AG08396 (cell line): ENCODE results near the gene SMG7.
"Not testable (repeated sequence)": the region's sequence is repeated elsewhere in the genome, so short reads cannot be mapped to it uniquely, and the experiment has no call there.

ENCODE experiments used
- DNase-seq: peaks from one replicate; pipeline ENCODE4 v3.0.0; 2012; ENCODE audit warnings: low spot score, mixed read lengths

SMG7 gene

GRCh38 chr1:183472488-183473216 lies at the start of gene SMG7:
SMG7 (plus strand) TSS chr1:183472499; CDS start chr1:183472621, 122 bp downstream.
- peak; percentile 48 for DNase-seq

GRCh38 chr1:183423541-183423940 lies 48.8 kb upstream of the SMG7 start:
- no peak for DNase-seq

- DNase-seq: no peak
These were observed 47.6 kb upstream of the SMG7 start for GRCh38 chr1:183424691-183425090.

- not testable (repeated sequence) for DNase-seq
These were observed 44.7 kb upstream of the SMG7 start for GRCh38 chr1:183427591-183427990.

- DNase-seq: no peak
These were observed 40.3 kb upstream of the SMG7 start for GRCh38 chr1:183431840-183432547.

- no peak for DNase-seq
These were observed 39.8 kb upstream of the SMG7 start for GRCh38 chr1:183432548-183432875.

GRCh38 chr1:183433703-183434102 lies 38.6 kb upstream of the SMG7 start:
- no peak for DNase-seq

- DNase-seq: no peak
These were observed 36.8 kb upstream of the SMG7 start for GRCh38 chr1:183435497-183435896.

- no peak for DNase-seq
These were observed 34.2 kb upstream of the SMG7 start for GRCh38 chr1:183438060-183438459.

- no peak for DNase-seq
These were observed 29.3 kb upstream of the SMG7 start for GRCh38 chr1:183443011-183443410.

GRCh38 chr1:183443466-183443865 lies 28.8 kb upstream of the SMG7 start:
- no peak for DNase-seq

GRCh38 chr1:183444243-183444642 lies 28.1 kb upstream of the SMG7 start:
- DNase-seq: peak; percentile 26

GRCh38 chr1:183449223-183449770 lies 23.0 kb upstream of the SMG7 start:
- no peak for DNase-seq

- DNase-seq: no peak
These were observed 22.2 kb upstream of the SMG7 start for GRCh38 chr1:183450093-183450492.

- no peak for DNase-seq
These were observed 17.9 kb upstream of the SMG7 start for GRCh38 chr1:183454377-183454776.

- no peak for DNase-seq
These were observed 15.5 kb upstream of the SMG7 start for GRCh38 chr1:183456826-183457225.

GRCh38 chr1:183457449-183457848 lies 14.8 kb upstream of the SMG7 start:
- DNase-seq: no peak

GRCh38 chr1:183460596-183460995 lies 11.7 kb upstream of the SMG7 start:
- no peak for DNase-seq

- DNase-seq: no peak
These were observed 10.9 kb upstream of the SMG7 start for GRCh38 chr1:183461350-183461749.

GRCh38 chr1:183463566-183463965 lies 8.7 kb upstream of the SMG7 start:
- no peak for DNase-seq

GRCh38 chr1:183466781-183467180 lies 5.5 kb upstream of the SMG7 start:
- DNase-seq: no peak

- DNase-seq: no peak
These were observed 4.6 kb upstream of the SMG7 start for GRCh38 chr1:183467687-183468086.

GRCh38 chr1:183470147-183470960 lies 1.9 kb upstream of the SMG7 start:
- DNase-seq: peak; percentile 75
